HG03066 (cell line): ENCODE results near the gene GIT1.

ENCODE experiments used
- ATAC-seq: cut with Tn5 transposase; IDR thresholded peaks from one replicate; pipeline ENCODE4 v1.9.1; 2021; ENCODE audit warnings: low read depth; ENCODE audit not compliant: unreplicated experiment

GIT1 gene

DNA sequence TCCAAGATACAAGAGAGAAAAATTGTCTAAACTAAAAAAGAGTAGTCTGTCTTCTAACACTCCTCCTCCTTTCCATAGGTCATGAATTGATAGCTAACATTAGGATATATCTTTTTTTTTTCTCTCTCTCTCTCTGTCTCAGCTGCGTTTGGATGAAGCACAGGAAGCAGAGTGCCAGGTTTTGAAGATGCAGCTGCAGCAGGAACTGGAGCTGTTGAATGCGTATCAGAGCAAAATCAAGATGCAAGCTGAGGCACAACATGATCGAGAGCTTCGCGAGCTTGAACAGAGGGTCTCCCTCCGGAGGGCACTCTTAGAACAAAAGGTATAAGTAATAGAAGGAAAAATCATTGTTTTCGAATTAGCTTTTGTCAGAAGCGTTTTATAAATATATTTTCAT is 55.5 kb downstream of the GIT1 start:
- no peak for ATAC-seq

DNA sequence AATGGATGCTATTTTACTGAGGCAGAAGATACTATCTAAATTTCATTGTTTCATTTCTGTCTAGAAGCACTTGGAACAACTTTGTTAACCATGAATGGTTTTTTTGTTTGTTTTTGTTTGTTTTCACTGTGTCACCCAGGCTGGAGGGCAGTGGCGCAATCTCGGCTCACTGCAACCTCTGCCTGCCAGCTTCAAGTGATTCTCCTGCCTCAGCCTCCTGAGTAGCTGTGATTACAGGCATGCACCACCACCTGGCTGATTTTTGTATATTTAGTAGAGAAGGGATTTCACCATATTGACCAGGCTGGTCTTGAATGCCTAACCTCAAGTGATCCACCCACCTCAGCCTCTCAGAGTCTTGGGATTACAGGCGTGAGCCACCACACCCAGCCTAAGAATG is 63.1 kb downstream of the GIT1 start:
- ATAC-seq: no peak

DNA sequence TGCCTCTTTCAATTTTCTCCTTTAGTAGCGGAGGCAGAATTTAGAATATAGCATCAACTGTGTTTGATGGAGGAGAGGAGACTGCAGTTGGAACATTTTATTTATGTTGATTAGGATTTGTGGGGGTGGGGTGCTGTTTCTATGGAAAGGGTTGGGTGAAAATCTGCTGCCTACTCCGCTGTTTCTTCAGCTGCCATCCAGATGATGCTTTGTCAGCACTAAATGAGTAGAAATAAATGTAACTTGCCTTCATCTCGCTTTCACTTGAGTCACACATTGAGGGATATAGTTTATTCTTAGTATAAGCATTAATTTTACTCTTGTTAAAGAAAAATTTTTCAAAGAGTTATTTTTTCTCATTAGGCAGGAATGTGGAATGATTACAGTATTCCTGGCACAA is 64.8 kb downstream of the GIT1 start:
- ATAC-seq: no peak
